Urinary bladder (tissue), 4 donors: ENCODE results near the gene CEP295NL. TPM values are rescaled to one million over a fixed set of nuclear protein-coding genes. Genes with fewer than 3 reads are reported as not detected.
"Not testable (repeated sequence)": the region's sequence is repeated elsewhere in the genome, so short reads cannot be mapped to it uniquely, and the experiment has no call there.

ENCODE experiments used
- DNase-seq: peaks from one replicate; pipeline ENCODE4 v3.0.0-alpha.2; 2015; ENCODE audit errors: extremely low spot score
- H3K27ac ChIP-seq: one replicate; pipeline ENCODE4 v1.5.1; 2013; ENCODE audit warnings: low read depth, mild to moderate bottlenecking, moderate library complexity
- H3K36me3 ChIP-seq: one replicate; pipeline ENCODE4 v1.6.1; 2013; ENCODE audit warnings: mild to moderate bottlenecking, moderate library complexity; ENCODE audit not compliant: insufficient read depth
- H3K4me1 ChIP-seq: one replicate; pipeline ENCODE4 v1.6.1; 2013; ENCODE audit warnings: mild to moderate bottlenecking, moderate library complexity; ENCODE audit not compliant: insufficient read depth
- H3K4me3 ChIP-seq: one replicate; pipeline ENCODE4 v1.5.1; 2013; ENCODE audit warnings: low read depth, low read length
- WGBS: extraction: QIAGEN DNeasy Blood & Tissue Kit; methylation state at CpG from one replicate; pipeline ENCODE4 v1.1.7; 2013; 5-methylcytosine and 5-hydroxymethylcytosine counted together
- polyA plus RNA-seq: library from polyadenylated mRNA; stranded (reverse); fragments of 200-250 nt; gene quantifications from one replicate; pipeline ENCODE4 v1.2.3, GENCODE V29; 2013
- total RNA-seq: library from RNA; depleted of rRNA; stranded (reverse); fragments of >200 nt; gene quantifications from one replicate; pipeline ENCODE4 v1.2.3, GENCODE V29; 2014
- donor health status: healthy with polysubstance abuse.
- donor health status: healthy.

CEP295NL gene
- total and polyA plus RNA-seq, 2 donors, result 0.28 to 4.8 TPM

GRCh38 chr17:78921437-78921971 is 18.5 kb upstream of the CEP295NL start:
- Histone ChIP-seq H3K27ac (no peak overlapping the region), H3K4me3 (no peak overlapping the region), H3K36me3 (no peaks in the 10 kb centered on the region), H3K4me1 (no peaks in the 10 kb centered on the region)
- DNase-seq, result no peak
- WGBS, result 33% methylated on average over 8 of the region's 8 CpGs

- Histone ChIP-seq H3K4me1 (no peaks in the 10 kb centered on the region), H3K36me3 (no peaks in the 10 kb centered on the region), H3K4me3 (no peak overlapping the region), H3K27ac (no peak overlapping the region)
- DNase-seq, result no peak
- WGBS, result 70% methylated on average over 8 of the region's 8 CpGs
These were observed 17.5 kb upstream of the CEP295NL start for GRCh38 chr17:78920528-78920927.

GRCh38 chr17:78919861-78920450 is 17.0 kb upstream of the CEP295NL start:
- H3K36me3 ChIP-seq, result no peaks in the 10 kb centered on the region
- no peak overlapping the region for H3K27ac ChIP-seq
- WGBS, result 63% methylated on average over 20 of the region's 20 CpGs
- DNase-seq, result no peak
- H3K4me3 ChIP-seq, result no peak overlapping the region
- no peaks in the 10 kb centered on the region for H3K4me1 ChIP-seq

- 69% methylated on average over 14 of the region's 14 CpGs for WGBS
- H3K4me3 ChIP-seq, result no peak overlapping the region
- no peak overlapping the region for H3K27ac ChIP-seq
- no peak for DNase-seq
- H3K4me1 ChIP-seq, result no peaks in the 10 kb centered on the region
- H3K36me3 ChIP-seq, result no peaks in the 10 kb centered on the region
These were observed 16.0 kb upstream of the CEP295NL start for GRCh38 chr17:78918979-78919378.

- no peak for DNase-seq
- Histone ChIP-seq H3K36me3 (no peaks in the 10 kb centered on the region), H3K4me3 (no peak overlapping the region), H3K4me1 (no peaks in the 10 kb centered on the region), H3K27ac (no peak overlapping the region)
- 64% methylated on average over 21 of the region's 21 CpGs for WGBS
These were observed 14.7 kb upstream of the CEP295NL start for GRCh38 chr17:78917451-78918275.

GRCh38 chr17:78915872-78916632 is 13.1 kb upstream of the CEP295NL start:
- Histone ChIP-seq H3K4me1 (peaks cover under 1% of the 10 kb centered on the region), H3K36me3 (no peaks in the 10 kb centered on the region), H3K4me3 (no peak overlapping the region), H3K27ac (peak overlapping the region; percentile 74)
- no peak for DNase-seq
- WGBS, result 35% methylated on average over 17 of the region's 17 CpGs

- Histone ChIP-seq H3K27ac (no peak overlapping the region), H3K4me3 (no peak overlapping the region), H3K4me1 (peaks cover 2% of the 10 kb centered on the region), H3K36me3 (no peaks in the 10 kb centered on the region)
- 91% methylated on average over 15 of the region's 15 CpGs for WGBS
- no peak for DNase-seq
These were observed 10.1 kb upstream of the CEP295NL start for GRCh38 chr17:78913115-78913514.

- H3K4me3 ChIP-seq, result no peak overlapping the region
- H3K36me3 ChIP-seq, result no peaks in the 10 kb centered on the region
- WGBS, result 89% methylated on average over 8 of the region's 8 CpGs
- no peak for DNase-seq
- H3K4me1 ChIP-seq, result peaks cover 2% of the 10 kb centered on the region
- no peak overlapping the region for H3K27ac ChIP-seq
These were observed 9.1 kb upstream of the CEP295NL start for GRCh38 chr17:78912082-78912481.

GRCh38 chr17:78911543-78911942 is 8.5 kb upstream of the CEP295NL start:
- not testable (repeated sequence) for H3K36me3 ChIP-seq, DNase-seq, H3K4me1 ChIP-seq, H3K4me3 ChIP-seq, H3K27ac ChIP-seq
- WGBS, result 82% methylated on average over 7 of the region's 7 CpGs

GRCh38 chr17:78910497-78911284 is 7.7 kb upstream of the CEP295NL start:
- Histone ChIP-seq H3K4me3 (no peak overlapping the region), H3K27ac (no peak overlapping the region), H3K4me1 (peaks cover 2% of the 10 kb centered on the region), H3K36me3 (no peaks in the 10 kb centered on the region)
- 71% methylated on average over 11 of the region's 11 CpGs for WGBS
- no peak for DNase-seq

GRCh38 chr17:78908426-78908825 is 5.4 kb upstream of the CEP295NL start:
- Histone ChIP-seq H3K36me3 (no peaks in the 10 kb centered on the region), H3K4me1 (peaks cover 2% of the 10 kb centered on the region), H3K4me3 (no peak overlapping the region), H3K27ac (no peak overlapping the region)
- DNase-seq, result no peak
- 61% methylated on average over 4 of the region's 4 CpGs for WGBS

GRCh38 chr17:78905541-78905940 is 2.5 kb upstream of the CEP295NL start:
- H3K4me3 ChIP-seq, result no peak overlapping the region
- DNase-seq, result no peak
- 60% methylated on average over 7 of the region's 7 CpGs for WGBS
- H3K36me3 ChIP-seq, result no peaks in the 10 kb centered on the region
- no peaks in the 10 kb centered on the region for H3K4me1 ChIP-seq
- H3K27ac ChIP-seq, result no peak overlapping the region

- DNase-seq, result no peak
- H3K4me1 ChIP-seq, result no peaks in the 10 kb centered on the region
- 67% methylated on average over 6 of the region's 6 CpGs for WGBS
- H3K4me3 ChIP-seq, result no peak overlapping the region
- H3K36me3 ChIP-seq, result no peaks in the 10 kb centered on the region
- no peak overlapping the region for H3K27ac ChIP-seq
These were observed 2.1 kb upstream of the CEP295NL start for GRCh38 chr17:78905116-78905515.
